Upper lobe of left lung (tissue), 6 donors: ENCODE data around the gene DISC1. TPM values are rescaled to one million over a fixed set of nuclear protein-coding genes. Genes with fewer than 3 reads are reported as not detected.
A peak's percentile ranks its signal among the peaks of the same experiment; 100 is the strongest.

Experiments
- ATAC-seq, 2 donors: fragments of 200-7000 bp; cut with Tn5 transposase; one replicate each; pipeline ENCODE4 v1.9.1; 2022; ENCODE audit warnings: mild to moderate bottlenecking in 2 of 2, moderate library complexity in 2 of 2; ENCODE audit not compliant: low FRiP score in 2 of 2
- DNase-seq, 2 donors: peaks; one replicate each; pipeline ENCODE4 v3.0.0-alpha.2; 2019 to 2020
- H3K27ac ChIP-seq, 4 donors: fragments of 200-600 bp; sonication (generic); one replicate each; pipeline ENCODE4 v1.5.1; 2016 to 2019
- H3K27me3 ChIP-seq, 4 donors: fragments of 200-600 bp; sonication (generic); one replicate each; pipeline ENCODE4 v1.5.1; 2017 to 2019
- H3K36me3 ChIP-seq, 4 donors: fragments of 200-600 bp; sonication (generic); one replicate each; pipeline ENCODE4 v1.5.1; 2016 to 2019
- H3K4me1 ChIP-seq, 4 donors: fragments of 200-600 bp; sonication (generic); one replicate each; pipeline ENCODE4 v1.5.1; 2018 to 2019
- H3K4me3 ChIP-seq, 4 donors: fragments of 200-600 bp; sonication (generic); one replicate each; pipeline ENCODE4 v1.5.1; 2017 to 2019; ENCODE audit warnings: mild to moderate bottlenecking in 2 of 4, moderate library complexity in 1 of 4
- H3K9me3 ChIP-seq, 4 donors: fragments of 200-600 bp; sonication (generic); one replicate each; pipeline ENCODE4 v1.5.1; 2018 to 2019
- CTCF ChIP-seq, 6 experiments: fragments of 450-650 bp in 4 of 6; fragments of 200-600 bp in 2 of 6; sonication (generic) in 2 of 6; IDR thresholded peaks; one replicate each; pipeline ENCODE4 v1.5.1; 2016 to 2019; ENCODE audit warnings: antibody characterized with exemption in 6 of 6
- EP300 ChIP-seq, 4 donors: sonication (generic); formaldehyde crosslinking; IDR thresholded peaks; one replicate each; pipeline ENCODE4 v1.5.1; 2017; ENCODE audit warnings: antibody characterized with exemption in 4 of 4, control low read depth in 2 of 4
- POLR2A ChIP-seq, 4 donors: fragments of 450-650 bp; IDR thresholded peaks; one replicate each; pipeline ENCODE4 v1.5.1; 2016 to 2017; ENCODE audit warnings: antibody characterized with exemption in 4 of 4, mild to moderate bottlenecking in 2 of 4
- POLR2AphosphoS5 ChIP-seq, 2 donors: sonication (generic); formaldehyde crosslinking; IDR thresholded peaks; one replicate each; pipeline ENCODE4 v1.5.1; 2017; ENCODE audit warnings: antibody characterized with exemption in 2 of 2
- WGBS, 2 donors: methylation state at CpG; one replicate each; pipeline ENCODE4 v1.1.5; 2017 to 2018; 5-methylcytosine and 5-hydroxymethylcytosine counted together
- total RNA-seq, 6 donors: library from RNA; depleted of rRNA in 4 of 6; stranded (reverse); fragments of >200 nt in 4 of 6; gene quantifications; one replicate each; pipeline versions ENCODE4 v1.1.0 to v1.2.1, GENCODE V29; 2016 to 2021
- donor health status: DM: no; HTN: no; CAD: no; lungs with moderate emphysema.
- donor health status: DM: no; HTN: yes; CAD: no; lungs with severe emphysema.

The DISC1 gene
- total RNA-seq, 6 donors from 2014 or later, result 6.1 to 16.8 (median 10.5) TPM

GRCh38 chr1:231934797-231935196 lies 308.2 kb downstream of the DISC1 start:
- H3K4me3 ChIP-seq, result no peak overlapping the region
- H3K4me1 ChIP-seq, result peaks cover 2 to 12% (median 6%) of the 10 kb centered on the region in 4 donors
- peaks cover 0 to 5% (median 4%) of the 10 kb centered on the region in 4 donors for H3K9me3 ChIP-seq
- H3K36me3 ChIP-seq, result no peaks in the 10 kb centered on the region
- no peak for DNase-seq
- 42 to 50% methylated on average over 4 of the region's 5 CpGs for WGBS, 2 donors
- ATAC-seq, result no peak
- TF ChIP-seq CTCF (IDR thresholded peaks at IDR 0.05), result no peak
- H3K27ac ChIP-seq, result no peak overlapping the region
- no peaks in the 10 kb centered on the region for H3K27me3 ChIP-seq

DNA sequence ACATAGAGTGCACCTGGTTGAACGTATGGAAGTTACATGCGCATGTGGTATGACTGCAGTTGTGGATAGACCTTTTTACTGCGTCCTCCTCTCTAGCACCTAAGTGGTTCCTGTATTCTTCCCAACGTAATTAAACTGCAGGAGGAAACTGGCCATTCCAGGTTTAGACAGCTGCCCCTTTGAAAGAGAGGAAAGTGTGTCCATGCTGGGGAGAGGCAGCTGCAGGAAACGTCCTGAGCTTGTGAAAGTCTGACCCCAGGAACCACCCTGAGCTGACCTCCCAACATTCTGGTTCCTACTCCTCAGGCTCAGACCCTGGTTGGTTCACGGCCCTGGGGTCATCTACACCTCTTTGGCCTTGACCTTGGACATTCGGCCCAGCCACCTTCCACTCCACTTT lies 309.3 kb downstream of the DISC1 start:
- H3K36me3 ChIP-seq, result no peaks in the 10 kb centered on the region
- H3K27ac ChIP-seq, result no peak overlapping the region
- peaks cover 0 to 5% (median 4%) of the 10 kb centered on the region in 4 donors for H3K9me3 ChIP-seq
- H3K4me3 ChIP-seq, result no peak overlapping the region
- ATAC-seq (no peak), DNase-seq (no peak)
- no peak for TF ChIP-seq CTCF (IDR thresholded peaks at IDR 0.05)
- TF ChIP-seq POLR2A (IDR thresholded peaks at IDR 0.05), result no peak
- TF ChIP-seq POLR2AphosphoS5 (IDR thresholded peaks at IDR 0.05), result no peak
- TF ChIP-seq EP300 (IDR thresholded peaks at IDR 0.05), result no peak
- WGBS, 2 donors, result 81 to 88% methylated on average over 7 of the region's 7 CpGs
- no peaks in the 10 kb centered on the region for H3K27me3 ChIP-seq
- peaks cover 0 to 12% (median 5%) of the 10 kb centered on the region in 4 donors for H3K4me1 ChIP-seq

DNA sequence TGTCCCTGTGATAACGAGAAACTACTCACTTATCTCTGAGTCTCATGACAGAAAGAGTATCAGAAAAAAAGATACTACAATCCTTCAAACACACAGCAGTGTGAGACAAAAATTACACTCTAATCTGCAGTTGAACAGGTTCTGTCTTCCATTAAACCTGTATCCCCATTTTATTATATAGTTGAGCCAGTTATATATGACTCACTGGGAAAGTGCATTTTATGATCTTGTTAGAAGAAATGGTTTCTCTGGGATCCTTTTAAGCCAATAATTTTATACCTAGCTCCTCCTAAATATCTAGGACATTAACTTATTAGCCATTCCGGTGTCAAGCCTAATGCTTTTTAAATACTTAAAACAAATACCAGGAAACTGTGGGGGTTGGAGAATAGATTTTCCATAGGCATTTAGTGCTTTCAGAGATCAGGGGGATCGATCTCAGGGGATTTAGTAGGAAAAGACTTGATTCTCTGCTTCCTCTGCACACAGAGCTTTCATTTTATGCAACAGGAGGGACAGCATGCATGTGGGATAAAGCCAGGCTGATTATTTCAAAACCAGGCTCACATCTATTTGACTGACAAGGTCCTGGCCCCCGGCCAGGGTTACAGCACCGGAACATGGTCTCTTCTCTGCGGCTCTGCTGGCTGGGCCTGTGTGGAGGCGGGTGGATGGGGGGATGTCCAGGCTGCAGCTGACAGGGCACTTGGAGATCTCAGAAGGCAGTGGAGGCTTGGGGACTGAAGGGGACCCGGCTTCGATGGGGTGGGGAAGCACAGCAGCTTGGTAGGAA lies 310.6 kb downstream of the DISC1 start:
- Histone ChIP-seq H3K4me3 (no peak overlapping the region), H3K9me3 (peaks cover 0 to under 1% (median 0%) of the 10 kb centered on the region in 4 donors), H3K4me1 (peaks cover 0 to 12% (median 5%) of the 10 kb centered on the region in 4 donors), H3K27me3 (no peaks in the 10 kb centered on the region), H3K27ac (no peak overlapping the region), H3K36me3 (no peaks in the 10 kb centered on the region)
- 46 to 49% methylated on average over 9 of the region's 9 CpGs for WGBS, 2 donors
- TF ChIP-seq POLR2AphosphoS5 (IDR thresholded peaks at IDR 0.05) (no peak), CTCF (IDR thresholded peaks at IDR 0.05) (no peak), POLR2A (IDR thresholded peaks at IDR 0.05) (no peak)
- peak in 1 of 2 donors; percentile 24 for DNase-seq
- no peak for ATAC-seq

DNA sequence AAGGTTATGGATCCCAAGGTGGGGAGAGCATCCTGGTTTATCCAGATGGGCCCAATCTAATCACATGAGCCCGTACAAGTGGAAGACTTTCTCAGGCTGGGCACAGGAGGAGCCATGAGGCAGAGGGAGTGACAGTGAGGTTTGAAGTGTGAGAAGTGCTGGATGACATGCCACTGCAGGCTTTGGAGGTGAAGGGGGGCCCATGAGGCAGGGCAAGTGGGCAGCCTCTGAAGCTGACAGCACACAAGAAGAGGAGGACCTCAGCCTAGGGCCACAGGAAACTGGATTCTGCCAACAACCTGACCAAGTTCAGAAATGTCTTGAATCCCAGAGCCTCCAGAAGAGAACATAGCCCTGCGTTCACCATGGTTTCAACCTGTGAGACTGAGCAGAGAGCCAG lies 311.6 kb downstream of the DISC1 start:
- H3K4me3 ChIP-seq, result no peak overlapping the region
- no peak for ATAC-seq
- H3K27me3 ChIP-seq, result no peaks in the 10 kb centered on the region
- peaks cover 0 to 12% (median 5%) of the 10 kb centered on the region in 4 donors for H3K4me1 ChIP-seq
- H3K9me3 ChIP-seq, result no peaks in the 10 kb centered on the region
- no peak for DNase-seq
- H3K27ac ChIP-seq, result no peak overlapping the region
- TF ChIP-seq CTCF (IDR thresholded peaks at IDR 0.05) (no peak), EP300 (IDR thresholded peaks at IDR 0.05) (no peak), POLR2AphosphoS5 (IDR thresholded peaks at IDR 0.05) (no peak), POLR2A (IDR thresholded peaks at IDR 0.05) (no peak)
- H3K36me3 ChIP-seq, result no peaks in the 10 kb centered on the region
- WGBS, 2 donors, result 90 to 100% methylated on average over 2 of the region's 2 CpGs

- H3K36me3 ChIP-seq, result no peaks in the 10 kb centered on the region
- TF ChIP-seq CTCF (IDR thresholded peaks at IDR 0.05), result no peak
- no peak for TF ChIP-seq POLR2A (IDR thresholded peaks at IDR 0.05)
- TF ChIP-seq EP300 (IDR thresholded peaks at IDR 0.05), result no peak
- TF ChIP-seq POLR2AphosphoS5 (IDR thresholded peaks at IDR 0.05), result no peak
- no peak overlapping the region for H3K4me3 ChIP-seq
- no peak overlapping the region for H3K27ac ChIP-seq
- H3K27me3 ChIP-seq, result no peaks in the 10 kb centered on the region
- DNase-seq, result no peak
- no peaks in the 10 kb centered on the region for H3K9me3 ChIP-seq
- 68 to 88% methylated on average over 6 of the region's 6 CpGs for WGBS, 2 donors
- ATAC-seq, result no peak
- peaks cover 0 to 12% (median 5%) of the 10 kb centered on the region in 4 donors for H3K4me1 ChIP-seq
These were observed 312.1 kb downstream of the DISC1 start for GRCh38 chr1:231938711-231939110.
